Sigmoid colon (tissue), 7 donors: ENCODE data around the gene EEA1. TPM values are rescaled to one million over a fixed set of nuclear protein-coding genes. Genes with fewer than 3 reads are reported as not detected.

Experiments used
- DNase-seq: peaks from one replicate; pipeline ENCODE4 v3.0.0-alpha.2; 2019
- H3K27ac ChIP-seq, 4 donors: fragments of 200-600 bp; sonication (generic); one replicate each; pipeline ENCODE4 v1.5.1; 2016 to 2019; ENCODE audit warnings: mild to moderate bottlenecking in 1 of 4
- H3K27me3 ChIP-seq, 3 donors: fragments of 200-600 bp; sonication (generic); one replicate each; pipeline ENCODE4 v1.5.1; 2019; ENCODE audit warnings: mild to moderate bottlenecking in 1 of 3
- H3K36me3 ChIP-seq, 4 donors: fragments of 200-600 bp; sonication (generic); one replicate each; pipeline ENCODE4 v1.5.1; 2016 to 2019
- H3K4me1 ChIP-seq, 4 donors: fragments of 200-600 bp; sonication (generic); one replicate each; pipeline ENCODE4 v1.5.1; 2017 to 2019
- H3K4me3 ChIP-seq, 4 donors: fragments of 200-600 bp; sonication (generic); one replicate each; pipeline ENCODE4 v1.5.1; 2017 to 2019; ENCODE audit warnings: mild to moderate bottlenecking in 2 of 4, moderate library complexity in 1 of 4
- H3K9me3 ChIP-seq, 4 donors: fragments of 200-600 bp in 3 of 4; sonication (generic) in 3 of 4; one replicate each; pipeline versions ENCODE4 v1.5.1 to v1.6.1; 2013 to 2019
- CTCF ChIP-seq, 4 experiments: fragments of 450-650 bp in 3 of 4; fragments of 200-600 bp in 1 of 4; IDR thresholded peaks; one replicate each; pipeline ENCODE4 v1.5.1; 2016 to 2019; ENCODE audit warnings: antibody characterized with exemption in 4 of 4, mild to moderate bottlenecking in 3 of 4, moderate library complexity in 2 of 4
- EP300 ChIP-seq, 4 donors: sonication (generic); formaldehyde crosslinking; IDR thresholded peaks; one replicate each; pipeline ENCODE4 v1.6.1; 2017; ENCODE audit warnings: antibody characterized with exemption in 4 of 4
- POLR2A ChIP-seq, 2 donors: fragments of 450-650 bp; IDR thresholded peaks; one replicate each; pipeline ENCODE4 v1.6.1; 2016; ENCODE audit warnings: antibody characterized with exemption in 2 of 2, mild to moderate bottlenecking in 2 of 2, moderate library complexity in 2 of 2
- POLR2AphosphoS5 ChIP-seq, 4 donors: sonication (generic); formaldehyde crosslinking; IDR thresholded peaks; one replicate each; pipeline ENCODE4 v1.6.1; 2017; ENCODE audit warnings: antibody characterized with exemption in 4 of 4
- WGBS, 2 donors: extraction: QIAGEN DNeasy Blood & Tissue Kit; methylation state at CpG; one replicate each; pipeline ENCODE4 v1.1.7; 2013; 5-methylcytosine and 5-hydroxymethylcytosine counted together
- intact Hi-C: fragments of 100-400 bp; cut with DNase I; formaldehyde crosslinking; loops from one replicate; pipeline ENCODE4 v1.15.1; 2023
- polyA plus RNA-seq, 3 donors: library from polyadenylated mRNA; stranded (reverse); fragments of 200-250 nt; gene quantifications; one replicate each; pipeline ENCODE4 v1.2.3, GENCODE V29; 2013
- total RNA-seq, 4 donors: library from RNA; depleted of rRNA; stranded (reverse); fragments of >200 nt; gene quantifications; one replicate each; pipeline ENCODE4 v1.1.0, GENCODE V29; 2016
- donor health status: healthy with polysubstance abuse.
- donor health status: Bipolar disorder and iron deficiency.
- donor health status: healthy.

Gene EEA1
- total and polyA plus RNA-seq, 7 donors = 3.0 to 40.2 (median 17.9) TPM

- intact Hi-C loops = loop anchor here (5.0 to 10.0 kb wide), 2 partner anchors 139 to 448 kb away; partner anchors contain the start of gene NUDT4
- DNase-seq = no peak
- H3K36me3 ChIP-seq = no peaks in the 10 kb centered on the region
- TF ChIP-seq EP300 (IDR thresholded peaks at IDR 0.05) = no peak
- TF ChIP-seq CTCF (IDR thresholded peaks at IDR 0.05) = no peak
- no peak for TF ChIP-seq POLR2AphosphoS5 (IDR thresholded peaks at IDR 0.05)
- no peak for TF ChIP-seq POLR2A (IDR thresholded peaks at IDR 0.05)
- WGBS, 2 donors = 67 to 78% methylated on average over 4 of the region's 4 CpGs
- peak overlapping the region; percentile 46 to 99 (median 98) for H3K27ac ChIP-seq
- H3K4me1 ChIP-seq = peaks cover 0 to 35% (median 23%) of the 10 kb centered on the region in 4 donors
- H3K27me3 ChIP-seq = no peaks in the 10 kb centered on the region
- H3K9me3 ChIP-seq = no peaks in the 10 kb centered on the region
- peak overlapping the region in 1 of 4 donors; percentile 80 for H3K4me3 ChIP-seq
Measured at GRCh38 chr12:92926549-92926948, 2.5 kb downstream of the EEA1 start.

GRCh38 chr12:92921877-92922276, 7.2 kb downstream of the EEA1 start:
- Histone ChIP-seq H3K9me3 (no peaks in the 10 kb centered on the region), H3K27me3 (no peaks in the 10 kb centered on the region), H3K36me3 (no peaks in the 10 kb centered on the region), H3K4me1 (peaks cover 0 to 10% (median 9%) of the 10 kb centered on the region in 4 donors), H3K4me3 (no peak overlapping the region), H3K27ac (no peak overlapping the region)
- WGBS, 2 donors = 78 to 89% methylated on average over 1 of the region's 1 CpG
- intact Hi-C loops = loop anchor here (10.0 kb wide), 1 partner anchor 453 kb away; the partner anchor contains the start of gene NUDT4
- DNase-seq = no peak
- TF ChIP-seq POLR2AphosphoS5 (IDR thresholded peaks at IDR 0.05) (no peak), POLR2A (IDR thresholded peaks at IDR 0.05) (no peak), EP300 (IDR thresholded peaks at IDR 0.05) (no peak), CTCF (IDR thresholded peaks at IDR 0.05) (no peak)

- WGBS, 2 donors = 94% methylated on average over 2 of the region's 2 CpGs
- no peak for TF ChIP-seq CTCF (IDR thresholded peaks at IDR 0.05)
- no peak for TF ChIP-seq POLR2AphosphoS5 (IDR thresholded peaks at IDR 0.05)
- TF ChIP-seq POLR2A (IDR thresholded peaks at IDR 0.05) = no peak
- no peak for TF ChIP-seq EP300 (IDR thresholded peaks at IDR 0.05)
- intact Hi-C loops = no loop called here
- Histone ChIP-seq H3K27ac (no peak overlapping the region), H3K4me3 (no peak overlapping the region), H3K27me3 (no peaks in the 10 kb centered on the region), H3K9me3 (no peaks in the 10 kb centered on the region), H3K4me1 (peaks cover 0 to 8% (median 0%) of the 10 kb centered on the region in 4 donors), H3K36me3 (no peaks in the 10 kb centered on the region)
- no peak for DNase-seq
Measured at GRCh38 chr12:92915365-92915764, 13.7 kb downstream of the EEA1 start.

- no peak overlapping the region for H3K4me3 ChIP-seq
- no peak for DNase-seq
- H3K27ac ChIP-seq = no peak overlapping the region
- intact Hi-C loops = no loop called here
- peaks cover 0 to 8% (median 0%) of the 10 kb centered on the region in 4 donors for H3K4me1 ChIP-seq
- H3K27me3 ChIP-seq = no peaks in the 10 kb centered on the region
- no peaks in the 10 kb centered on the region for H3K9me3 ChIP-seq
- H3K36me3 ChIP-seq = no peaks in the 10 kb centered on the region
- no peak for TF ChIP-seq POLR2AphosphoS5 (IDR thresholded peaks at IDR 0.05)
- no peak for TF ChIP-seq POLR2A (IDR thresholded peaks at IDR 0.05)
- TF ChIP-seq CTCF (IDR thresholded peaks at IDR 0.05) = no peak
- no peak for TF ChIP-seq EP300 (IDR thresholded peaks at IDR 0.05)
- 94 to 95% methylated on average over 4 of the region's 4 CpGs for WGBS, 2 donors
Measured at GRCh38 chr12:92914170-92914569, 14.9 kb downstream of the EEA1 start.

- intact Hi-C loops = no loop called here
- no peaks in the 10 kb centered on the region for H3K36me3 ChIP-seq
- H3K27ac ChIP-seq = no peak overlapping the region
- H3K9me3 ChIP-seq = peaks cover 0 to 2% (median 0%) of the 10 kb centered on the region in 4 donors
- no peaks in the 10 kb centered on the region for H3K27me3 ChIP-seq
- H3K4me1 ChIP-seq = peaks cover 0 to 8% (median 0%) of the 10 kb centered on the region in 4 donors
- DNase-seq = no peak
- TF ChIP-seq CTCF (IDR thresholded peaks at IDR 0.05) = no peak
- TF ChIP-seq POLR2AphosphoS5 (IDR thresholded peaks at IDR 0.05) = no peak
- no peak for TF ChIP-seq POLR2A (IDR thresholded peaks at IDR 0.05)
- TF ChIP-seq EP300 (IDR thresholded peaks at IDR 0.05) = no peak
- whole genome bisulfite sequencing, 2 donors = 89 to 95% methylated on average over 2 of the region's 2 CpGs
- H3K4me3 ChIP-seq = no peak overlapping the region
Measured at GRCh38 chr12:92912672-92913071, 16.4 kb downstream of the EEA1 start.
